GM19455 (cell line): ENCODE results near the gene GPBAR1.
"Not testable (repeated sequence)": the region's sequence is repeated elsewhere in the genome, so short reads cannot be mapped to it uniquely, and the experiment has no call there.

Source experiments
- ATAC-seq: cut with Tn5 transposase; IDR thresholded peaks from one replicate; pipeline ENCODE4 v1.9.1; 2021; ENCODE audit not compliant: unreplicated experiment

The GPBAR1 gene

GRCh38 chr2:218306184-218306920 is 45.5 kb downstream of the GPBAR1 start:
- ATAC-seq, result no peak

- no peak for ATAC-seq
Observed at GRCh38 chr2:218307415-218308090, 46.7 kb downstream of the GPBAR1 start.

GRCh38 chr2:218310853-218311540 is 50.2 kb downstream of the GPBAR1 start:
- ATAC-seq, result no peak

- not testable (repeated sequence) for ATAC-seq
Observed at GRCh38 chr2:218311541-218312266, 50.9 kb downstream of the GPBAR1 start.

- no peak for ATAC-seq
Observed at GRCh38 chr2:218312267-218312756, 51.5 kb downstream of the GPBAR1 start.

GRCh38 chr2:218313356-218313755 is 52.5 kb downstream of the GPBAR1 start:
- ATAC-seq, result no peak
